Coronary artery (tissue), 2 donors: Measurements from ENCODE around the gene PRPS1L1.

ENCODE experiments used
- DNase-seq: peaks from one replicate; pipeline ENCODE4 v3.0.0-alpha.2; 2017; ENCODE audit warnings: low spot score
- H3K27ac ChIP-seq, 2 donors: fragments of 200-600 bp; sonication (generic); one replicate each; pipeline ENCODE4 v1.5.1; 2016 to 2019
- H3K4me3 ChIP-seq: fragments of 200-600 bp; sonication (generic); 2 replicates; pipeline ENCODE4 v1.5.1; 2016; ENCODE audit warnings: mild to moderate bottlenecking, moderate library complexity
- CTCF ChIP-seq: fragments of 200-600 bp; sonication (generic); IDR thresholded peaks from one replicate; pipeline ENCODE4 v1.5.1; 2019; ENCODE audit warnings: antibody characterized with exemption

Gene PRPS1L1

GRCh38 chr7:18016547-18017444, 10.8 kb downstream of the PRPS1L1 start:
- no peak overlapping the region for H3K4me3 ChIP-seq
- no peak for TF ChIP-seq CTCF
- no peak overlapping the region for H3K27ac ChIP-seq
- DNase-seq = no peak

GRCh38 chr7:18013936-18014335, 13.7 kb downstream of the PRPS1L1 start:
- DNase-seq = no peak
- no peak overlapping the region for H3K27ac ChIP-seq
- H3K4me3 ChIP-seq = no peak overlapping the region
- TF ChIP-seq CTCF = no peak

DNA sequence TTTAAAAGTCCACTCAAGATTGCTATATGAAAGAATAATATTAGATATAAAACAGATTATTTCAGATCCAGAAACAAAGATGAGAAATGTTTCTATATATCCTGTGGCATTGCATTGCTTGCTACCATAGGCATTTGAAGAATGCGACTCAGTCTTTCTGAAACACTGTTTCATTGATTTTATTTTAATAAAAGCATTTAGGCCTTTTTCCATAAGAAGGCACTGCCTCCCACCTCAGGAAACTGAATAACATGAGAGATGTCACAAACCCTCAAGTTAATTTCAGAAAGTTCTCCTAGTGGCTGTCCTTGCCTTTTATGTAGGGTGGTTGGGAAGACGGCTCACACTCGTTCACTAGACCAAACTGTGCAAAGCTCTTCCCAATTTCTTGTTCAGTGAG, 23.3 kb downstream of the PRPS1L1 start:
- no peak for DNase-seq
- Histone ChIP-seq H3K4me3 (no peak overlapping the region), H3K27ac (no peak overlapping the region)
- no peak for TF ChIP-seq CTCF

GRCh38 chr7:18003286-18003994, 24.2 kb downstream of the PRPS1L1 start:
- TF ChIP-seq CTCF = no peak
- H3K27ac ChIP-seq = no peak overlapping the region
- DNase-seq = no peak
- H3K4me3 ChIP-seq = no peak overlapping the region

- DNase-seq = no peak
- TF ChIP-seq CTCF = no peak
- Histone ChIP-seq H3K4me3 (no peak overlapping the region), H3K27ac (no peak overlapping the region)
Observed at GRCh38 chr7:17998692-17999091, 29.0 kb downstream of the PRPS1L1 start.

DNA sequence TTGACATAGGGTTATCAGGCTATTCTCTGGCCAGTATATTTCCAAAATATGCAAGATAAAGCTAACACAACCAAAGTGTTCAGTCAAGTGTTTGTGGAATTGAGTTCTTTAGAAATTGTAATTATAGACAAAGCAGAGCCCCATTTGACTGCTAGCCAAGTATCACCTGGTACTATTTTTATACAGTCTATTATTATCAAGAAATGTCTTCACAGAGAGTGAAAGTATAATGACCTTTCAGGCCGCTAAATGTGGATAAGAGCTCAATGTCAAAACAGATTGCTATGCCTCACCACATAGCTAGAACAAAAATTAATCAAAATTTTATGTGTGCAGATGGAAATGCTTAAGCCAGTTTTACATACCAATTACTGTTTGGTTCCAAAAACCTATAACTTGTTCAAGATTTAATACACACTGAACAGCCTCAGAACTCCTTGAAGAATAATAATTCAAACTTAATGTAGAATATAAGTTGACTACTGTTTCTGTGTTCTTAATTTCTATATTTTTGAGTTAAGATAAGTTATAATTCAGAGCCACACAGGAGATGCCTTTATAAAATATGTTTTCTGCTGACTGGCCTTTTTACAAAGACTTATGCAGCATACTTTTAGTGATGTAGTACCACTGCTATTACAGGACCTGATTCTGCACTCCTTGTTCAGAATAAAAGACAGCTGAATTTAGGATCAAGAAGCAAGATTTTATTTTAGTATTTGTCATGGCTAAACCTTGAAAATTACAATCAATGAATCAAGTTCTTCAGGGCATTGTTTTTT, 31.0 kb downstream of the PRPS1L1 start:
- no peak overlapping the region for H3K4me3 ChIP-seq
- no peak for DNase-seq
- TF ChIP-seq CTCF = no peak
- no peak overlapping the region for H3K27ac ChIP-seq
